Liver (tissue), 9 donors: ENCODE results near the gene DPY19L2. TPM values are rescaled to one million over a fixed set of nuclear protein-coding genes. Genes with fewer than 3 reads are reported as not detected.
"Not testable (repeated sequence)": the region's sequence is repeated elsewhere in the genome, so short reads cannot be mapped to it uniquely, and the experiment has no call there.

Source experiments
- DNase-seq: peaks from one replicate; pipeline ENCODE4 v3.0.0-alpha.2; 2017; ENCODE audit warnings: low spot score
- H3K27ac ChIP-seq, 2 donors: one replicate each; pipeline ENCODE4 v1.7.0; 2013; ENCODE audit warnings: inconsistent platforms in 2 of 2, low read length in 2 of 2, control low read depth in 1 of 2, low read depth in 1 of 2, mild to moderate bottlenecking in 1 of 2
- H3K27me3 ChIP-seq, 4 donors: one replicate each; pipeline versions ENCODE4 v1.6.1 to v1.7.0; 2013; ENCODE audit warnings: low read length in 3 of 4, inconsistent platforms in 1 of 4, mild to moderate bottlenecking in 1 of 4, moderate library complexity in 1 of 4; ENCODE audit not compliant: control insufficient read depth in 4 of 4, insufficient read depth in 4 of 4
- H3K36me3 ChIP-seq, 4 donors: one replicate each; pipeline versions ENCODE4 v1.6.1 to v1.7.0; 2013; ENCODE audit warnings: low read length in 3 of 4, mild to moderate bottlenecking in 3 of 4, low read depth in 1 of 4, moderate library complexity in 1 of 4; ENCODE audit not compliant: control insufficient read depth in 4 of 4, insufficient read depth in 3 of 4
- H3K4me1 ChIP-seq, 4 donors: one replicate each; pipeline versions ENCODE4 v1.6.1 to v1.7.0; 2013; ENCODE audit warnings: low read length in 3 of 4, mild to moderate bottlenecking in 3 of 4, moderate library complexity in 1 of 4; ENCODE audit not compliant: control insufficient read depth in 4 of 4, insufficient read depth in 4 of 4
- H3K4me3 ChIP-seq, 3 donors: one replicate each; pipeline versions ENCODE4 v1.6.1 to v1.7.0; 2013; ENCODE audit warnings: low read length in 3 of 3, control low read depth in 1 of 3, low read depth in 1 of 3, mild to moderate bottlenecking in 1 of 3
- H3K9ac ChIP-seq, 2 donors: one replicate each; pipeline ENCODE4 v1.7.0; 2013; ENCODE audit warnings: low read length in 2 of 2, mild to moderate bottlenecking in 2 of 2, moderate library complexity in 2 of 2, control low read depth in 1 of 2, low read depth in 1 of 2
- H3K9me3 ChIP-seq, 4 donors: one replicate each; pipeline versions ENCODE4 v1.6.1 to v1.7.0; 2013; ENCODE audit warnings: low read length in 3 of 4; ENCODE audit not compliant: control insufficient read depth in 4 of 4
- WGBS: extraction: QIAGEN DNeasy Blood & Tissue Kit; methylation state at CpG from one replicate; pipeline ENCODE4 v1.1.7; 2013; 5-methylcytosine and 5-hydroxymethylcytosine counted together
- polyA plus RNA-seq, 2 donors: library from polyadenylated mRNA; stranded (reverse) in 1 of 2; unstranded in 1 of 2; fragments of 200-250 nt in 1 of 2; fragments of >200 nt in 1 of 2; fragmentation: Nextera tagmentation in 1 of 2; extraction: Ambion mirVana in 1 of 2; gene quantifications; one replicate each; pipeline versions ENCODE4 v1.2.1 to v1.2.3, GENCODE V29; 2013 to 2015
- total RNA-seq, 2 donors: library from RNA; depleted of rRNA; stranded (reverse); fragments of >200 nt; gene quantifications; one replicate each; pipeline ENCODE4 v1.2.3, GENCODE V29; 2014
- donor health status: healthy.
- donor health status: healthy.
- donor health status: healthy.
- donor health status: healthy.
- donor health status: healthy.

The DPY19L2 gene
- total and polyA plus RNA-seq, 4 donors: 0.13 to 2.8 (median 0.32) TPM

- H3K4me1 ChIP-seq, H3K4me3 ChIP-seq, H3K27ac ChIP-seq, DNase-seq, H3K27me3 ChIP-seq, H3K36me3 ChIP-seq, H3K9ac ChIP-seq, H3K9me3 ChIP-seq: not testable (repeated sequence)
- 95% methylated on average over 3 of the region's 3 CpGs for WGBS
Observed at GRCh38 chr12:63658501-63658900, 9.8 kb downstream of the DPY19L2 start.

- 66% methylated on average over 2 of the region's 2 CpGs for WGBS
- not testable (repeated sequence) for H3K9ac ChIP-seq, H3K4me1 ChIP-seq, H3K9me3 ChIP-seq, H3K27me3 ChIP-seq, DNase-seq, H3K27ac ChIP-seq, H3K36me3 ChIP-seq, H3K4me3 ChIP-seq
Observed at GRCh38 chr12:63656407-63656806, 11.9 kb downstream of the DPY19L2 start.

GRCh38 chr12:63655543-63656257 lies 12.6 kb downstream of the DPY19L2 start:
- H3K27ac ChIP-seq, H3K9ac ChIP-seq, H3K4me1 ChIP-seq, H3K27me3 ChIP-seq, H3K36me3 ChIP-seq, H3K4me3 ChIP-seq, H3K9me3 ChIP-seq, DNase-seq: not testable (repeated sequence)
- 41% methylated on average over 5 of the region's 5 CpGs for WGBS

- not testable (repeated sequence) for H3K27ac ChIP-seq, H3K27me3 ChIP-seq, H3K9ac ChIP-seq, H3K9me3 ChIP-seq, H3K4me3 ChIP-seq, H3K4me1 ChIP-seq, DNase-seq, H3K36me3 ChIP-seq
- WGBS: 68% methylated on average over 5 of the region's 5 CpGs
Observed at GRCh38 chr12:63654481-63654880, 13.8 kb downstream of the DPY19L2 start.

- not testable (repeated sequence) for DNase-seq, H3K27me3 ChIP-seq, H3K9ac ChIP-seq, H3K4me1 ChIP-seq, H3K36me3 ChIP-seq, H3K9me3 ChIP-seq, H3K27ac ChIP-seq, H3K4me3 ChIP-seq
- WGBS: 92% methylated on average over 1 of the region's 1 CpG
Observed at GRCh38 chr12:63649517-63649916, 18.8 kb downstream of the DPY19L2 start.

- H3K9ac ChIP-seq, H3K27ac ChIP-seq, DNase-seq, H3K9me3 ChIP-seq, H3K36me3 ChIP-seq, H3K4me3 ChIP-seq, H3K27me3 ChIP-seq, H3K4me1 ChIP-seq: not testable (repeated sequence)
- WGBS: 59% methylated on average over 5 of the region's 5 CpGs
Observed at GRCh38 chr12:63643381-63644140, 24.7 kb downstream of the DPY19L2 start.
